ENCODE data around the gene CCR3. TPM values are rescaled to one million over a fixed set of nuclear protein-coding genes. Genes with fewer than 3 reads are reported as not detected.

Gene CCR3
- total RNA-seq, 3 donors from 2014 or later (not counting 1 experiment from before 2014, with no cell fraction given): 1.5 to 36.7 TPM; not detected in 1

DNA sequence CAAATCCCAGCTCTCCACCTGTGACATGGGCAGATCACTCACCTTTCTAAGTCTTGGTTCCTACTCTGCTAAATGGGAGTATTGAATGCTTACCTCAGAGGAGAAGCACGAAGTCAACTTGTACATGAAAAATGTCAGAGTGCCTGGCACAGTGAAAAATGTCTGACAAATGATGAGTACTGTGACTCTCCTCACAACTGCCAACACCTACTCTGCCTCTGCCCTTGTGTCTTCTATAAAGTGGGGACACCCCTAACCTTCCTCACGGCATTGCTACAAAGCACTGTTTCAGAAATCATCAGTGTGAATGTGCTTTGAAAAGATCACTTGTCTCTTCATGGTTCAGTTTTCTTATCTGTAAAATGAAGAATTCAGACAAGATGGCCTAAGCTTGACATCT is 33.2 kb upstream of the CCR3 start:
- peaks cover 66% of the 10 kb centered on the region for H3K4me1 ChIP-seq (ENCODE audit: control insufficient read depth, insufficient read depth, low read length)
- Mint-ChIP-seq H3K36me3 (no peaks in the 10 kb centered on the region), H3K27ac (peak overlapping the region; percentile 85 to 90), H3K9me3 (no peaks in the 10 kb centered on the region), H3K4me3 (no peak overlapping the region), H3K4me1 (peaks cover 36 to 61% of the 10 kb centered on the region in 2 donors), H3K27me3 (ENCODE audit: low read depth in 2 of 2) (no peaks in the 10 kb centered on the region)
- no peak overlapping the region for H3K27ac ChIP-seq (ENCODE audit: low read length)
- intact Hi-C loops (cut with micrococcal nuclease): loop anchor here (5.0 kb wide), 1 partner anchor 233 kb away; no protein-coding TSS in a partner anchor
- TF ChIP-seq, protein P1, sequence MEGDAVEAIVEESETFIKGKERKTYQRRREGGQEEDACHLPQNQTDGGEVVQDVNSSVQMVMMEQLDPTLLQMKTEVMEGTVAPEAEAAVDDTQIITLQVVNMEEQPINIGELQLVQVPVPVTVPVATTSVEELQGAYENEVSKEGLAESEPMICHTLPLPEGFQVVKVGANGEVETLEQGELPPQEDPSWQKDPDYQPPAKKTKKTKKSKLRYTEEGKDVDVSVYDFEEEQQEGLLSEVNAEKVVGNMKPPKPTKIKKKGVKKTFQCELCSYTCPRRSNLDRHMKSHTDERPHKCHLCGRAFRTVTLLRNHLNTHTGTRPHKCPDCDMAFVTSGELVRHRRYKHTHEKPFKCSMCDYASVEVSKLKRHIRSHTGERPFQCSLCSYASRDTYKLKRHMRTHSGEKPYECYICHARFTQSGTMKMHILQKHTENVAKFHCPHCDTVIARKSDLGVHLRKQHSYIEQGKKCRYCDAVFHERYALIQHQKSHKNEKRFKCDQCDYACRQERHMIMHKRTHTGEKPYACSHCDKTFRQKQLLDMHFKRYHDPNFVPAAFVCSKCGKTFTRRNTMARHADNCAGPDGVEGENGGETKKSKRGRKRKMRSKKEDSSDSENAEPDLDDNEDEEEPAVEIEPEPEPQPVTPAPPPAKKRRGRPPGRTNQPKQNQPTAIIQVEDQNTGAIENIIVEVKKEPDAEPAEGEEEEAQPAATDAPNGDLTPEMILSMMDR (IDR thresholded peaks at IDR 0.05): no peak
- WGBS (ENCODE audit: insufficient coverage): 31% methylated on average over 2 of the region's 2 CpGs
- H3K27me3 ChIP-seq (ENCODE audit: control insufficient read depth, insufficient read depth, low read length): no peaks in the 10 kb centered on the region
- ATAC-seq (no peak), DNase-seq (no peak)
- H3K9me3 ChIP-seq (ENCODE audit: control insufficient read depth, insufficient read depth, low read length): no peaks in the 10 kb centered on the region
- H3K36me3 ChIP-seq (ENCODE audit: control insufficient read depth, insufficient read depth, low read length): peaks cover 2% of the 10 kb centered on the region
- H3K4me3 ChIP-seq (ENCODE audit: low read length): no peak overlapping the region

DNA sequence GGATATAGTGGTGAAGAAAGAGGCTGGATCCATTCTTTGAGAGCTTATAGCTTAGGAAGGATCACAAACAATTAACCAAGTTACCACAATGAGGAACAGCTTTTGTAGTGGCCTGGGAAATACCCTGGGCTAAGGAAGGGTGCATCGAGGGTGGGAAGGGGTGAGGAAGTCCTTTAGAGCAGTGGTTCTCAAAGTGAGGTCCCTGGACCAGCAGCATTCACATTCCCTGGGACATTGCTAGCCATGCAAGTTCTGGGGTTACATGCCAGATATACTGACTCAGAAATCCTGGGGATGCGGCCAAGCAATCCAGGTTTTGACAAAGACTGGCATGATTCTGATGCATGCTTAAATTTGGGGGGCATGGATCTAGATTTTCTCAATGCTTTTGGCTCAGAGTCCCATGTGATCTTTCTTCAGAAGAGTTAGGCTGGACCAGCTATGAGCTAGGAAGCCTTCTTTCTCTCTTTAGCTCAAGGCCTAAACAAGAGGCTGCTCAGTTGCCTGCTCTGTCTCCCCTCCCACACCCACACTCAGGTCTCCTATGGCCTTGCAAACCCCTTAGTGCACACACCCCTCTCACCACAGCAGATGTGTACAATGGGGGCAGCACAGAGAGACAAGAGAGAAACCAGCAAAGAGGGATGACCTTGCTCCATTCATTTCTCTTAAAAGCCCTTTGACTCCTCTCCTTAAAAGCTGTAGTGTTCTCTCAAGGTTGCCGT is 32.4 kb upstream of the CCR3 start:
- Mint-ChIP-seq H3K36me3 (no peaks in the 10 kb centered on the region), H3K27ac (peak overlapping the region; percentile 85 to 90), H3K4me3 (no peak overlapping the region), H3K9me3 (no peaks in the 10 kb centered on the region), H3K4me1 (peaks cover 31 to 55% of the 10 kb centered on the region in 2 donors), H3K27me3 (ENCODE audit: low read depth in 2 of 2) (no peaks in the 10 kb centered on the region)
- DNase-seq: no peak
- intact Hi-C loops (cut with micrococcal nuclease): loop anchor here (5.0 to 10.0 kb wide), 2 partner anchors 75 to 232 kb away; no protein-coding TSS in a partner anchor
- 68% methylated on average over 3 of the region's 3 CpGs for WGBS (ENCODE audit: insufficient coverage)
- Histone ChIP-seq H3K27me3 (ENCODE audit: control insufficient read depth, insufficient read depth, low read length) (no peaks in the 10 kb centered on the region), H3K4me1 (ENCODE audit: control insufficient read depth, insufficient read depth, low read length) (peaks cover 70% of the 10 kb centered on the region), H3K4me3 (ENCODE audit: low read length) (no peak overlapping the region), H3K36me3 (ENCODE audit: control insufficient read depth, insufficient read depth, low read length) (no peaks in the 10 kb centered on the region), H3K9me3 (ENCODE audit: control insufficient read depth, insufficient read depth, low read length) (no peaks in the 10 kb centered on the region), H3K27ac (ENCODE audit: low read length) (no peak overlapping the region)
- no peak for ATAC-seq
- TF ChIP-seq, protein P1 (IDR thresholded peaks at IDR 0.05): no peak

DNA sequence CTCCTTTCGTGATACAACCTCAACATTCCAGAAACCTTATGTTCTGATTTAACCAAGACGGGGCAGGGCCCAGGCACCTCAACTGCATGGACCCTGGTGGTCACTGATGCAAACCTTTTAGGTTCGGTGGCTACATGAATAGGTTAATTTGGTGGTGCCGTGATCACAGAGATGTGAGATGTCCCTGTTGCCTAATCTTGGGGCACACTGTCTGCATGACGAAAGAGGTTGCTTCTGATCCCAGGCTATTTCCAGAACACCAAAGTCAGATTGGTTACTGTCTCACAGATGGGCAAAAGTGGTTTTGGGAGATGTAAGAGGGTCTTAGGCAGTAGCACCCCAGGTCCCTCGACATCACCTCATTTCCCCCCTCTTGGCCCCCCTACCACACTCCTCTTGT is 30.2 kb upstream of the CCR3 start:
- H3K27ac ChIP-seq (ENCODE audit: low read length): no peak overlapping the region
- H3K4me3 ChIP-seq (ENCODE audit: low read length): no peak overlapping the region
- WGBS (ENCODE audit: insufficient coverage): 97% methylated on average over 6 of the region's 6 CpGs
- peaks cover 54% of the 10 kb centered on the region for H3K4me1 ChIP-seq (ENCODE audit: control insufficient read depth, insufficient read depth, low read length)
- H3K27me3 ChIP-seq (ENCODE audit: control insufficient read depth, insufficient read depth, low read length): no peaks in the 10 kb centered on the region
- no peak for DNase-seq
- peaks cover 19 to 33% of the 10 kb centered on the region in 2 donors for H3K4me1 Mint-ChIP-seq
- intact Hi-C loops (cut with micrococcal nuclease): loop anchor here (10.0 kb wide), 1 partner anchor 73 kb away; no protein-coding TSS in a partner anchor
- ATAC-seq: no peak
- no peaks in the 10 kb centered on the region for H3K36me3 ChIP-seq (ENCODE audit: control insufficient read depth, insufficient read depth, low read length)
- no peaks in the 10 kb centered on the region for H3K27me3 Mint-ChIP-seq (ENCODE audit: low read depth in 2 of 2)
- H3K27ac Mint-ChIP-seq: no peak overlapping the region
- H3K9me3 ChIP-seq (ENCODE audit: control insufficient read depth, insufficient read depth, low read length): no peaks in the 10 kb centered on the region
- H3K9me3 Mint-ChIP-seq: no peaks in the 10 kb centered on the region
- no peaks in the 10 kb centered on the region for H3K36me3 Mint-ChIP-seq
- TF ChIP-seq, protein P1 (IDR thresholded peaks at IDR 0.05): no peak
- H3K4me3 Mint-ChIP-seq: no peak overlapping the region
